Fibroblast of skin of right biceps (primary cell): ENCODE data around the gene TNS3.

Source experiments
- DNase-seq: peaks from one replicate; pipeline ENCODE4 v3.0.0-alpha.2; 2013

TNS3 gene

GRCh38 chr7:47464266-47464665, 117.6 kb downstream of the TNS3 start:
- DNase-seq, result no peak

GRCh38 chr7:47461746-47462145, 120.2 kb downstream of the TNS3 start:
- DNase-seq, result no peak

GRCh38 chr7:47461161-47461560, 120.8 kb downstream of the TNS3 start:
- DNase-seq, result peak; percentile 88

GRCh38 chr7:47460251-47460989, 121.5 kb downstream of the TNS3 start:
- DNase-seq, result no peak

- no peak for DNase-seq
These were observed 123.4 kb downstream of the TNS3 start for GRCh38 chr7:47458486-47458885.

- DNase-seq, result peak; percentile 59
These were observed 123.9 kb downstream of the TNS3 start for GRCh38 chr7:47458057-47458456.

- no peak for DNase-seq
These were observed 125.5 kb downstream of the TNS3 start for GRCh38 chr7:47456210-47456955.

GRCh38 chr7:47455872-47456185, 126.1 kb downstream of the TNS3 start:
- no peak for DNase-seq

- no peak for DNase-seq
These were observed 126.7 kb downstream of the TNS3 start for GRCh38 chr7:47454974-47455871.

GRCh38 chr7:47454069-47454973, 127.6 kb downstream of the TNS3 start:
- no peak for DNase-seq

- DNase-seq, result peak; percentile 75
These were observed 128.5 kb downstream of the TNS3 start for GRCh38 chr7:47453093-47454061.

GRCh38 chr7:47452715-47453092, 129.2 kb downstream of the TNS3 start:
- DNase-seq, result no peak

GRCh38 chr7:47452295-47452694, 129.6 kb downstream of the TNS3 start:
- DNase-seq, result no peak

GRCh38 chr7:47451851-47452205, 130.1 kb downstream of the TNS3 start:
- peak; percentile 46 for DNase-seq

GRCh38 chr7:47449810-47450590, 131.9 kb downstream of the TNS3 start:
- DNase-seq, result peak; percentile 67

- no peak for DNase-seq
These were observed 132.9 kb downstream of the TNS3 start for GRCh38 chr7:47448971-47449370.

GRCh38 chr7:47447621-47448349, 134.1 kb downstream of the TNS3 start:
- no peak for DNase-seq

- no peak for DNase-seq
These were observed 134.9 kb downstream of the TNS3 start for GRCh38 chr7:47446871-47447466.

- no peak for DNase-seq
These were observed 137.4 kb downstream of the TNS3 start for GRCh38 chr7:47444376-47445098.
